ENCODE results near the gene ITFG2. TPM values are rescaled to one million over a fixed set of nuclear protein-coding genes. Genes with fewer than 3 reads are reported as not detected.

ITFG2 gene
- total and polyA plus RNA-seq, 9 of the 15 experiments (the other 6 are each of a cell fraction or from before 2014, with no cell fraction given), result 15.0 to 22.8 (median 19.4) TPM

- TF ChIP-seq ETV6 (IDR thresholded peaks at IDR 0.05; ENCODE audit: borderline replicate concordance in 1 of 2, low read depth in 2 of 2, low read length in 1 of 2) (0 out of 4 replicates have a peak, but pooled peaks of 1 of the 2 experiments have one; percentile 2), ETV6 (CRISPR knock-in tag; IDR thresholded peaks at IDR 0.05; ENCODE audit: borderline replicate concordance) (no peak), BHLHE40 (IDR thresholded peaks at IDR 0.05; ENCODE audit: low read length) (peak; percentile 99), FOSL1 (tag; conservative IDR thresholded peaks at IDR 0.05) (no peak; the same call in 1 of the 2 replicates), TEAD4 (IDR thresholded peaks at IDR 0.05; ENCODE audit: low read length) (no peak), TEAD4 (CRISPR knock-in tag; IDR thresholded peaks at IDR 0.05; ENCODE audit: borderline replicate concordance) (no peak), CEBPG (CRISPR knock-in tag; IDR thresholded peaks at IDR 0.05) (no peak), CEBPG (tag; conservative IDR thresholded peaks at IDR 0.05 in 1 of 2, IDR thresholded peaks at IDR 0.05 in 1 of 2) (peak; percentile 39 to 65; a peak in 3 of 4 replicates), ZNF551 (CRISPR knock-in tag; IDR thresholded peaks at IDR 0.05) (no peak), FOXJ3 (CRISPR knock-in tag; IDR thresholded peaks at IDR 0.05) (no peak), MYC (IDR thresholded peaks at IDR 0.05; ENCODE audit: low read depth, low read length) (peak; percentile 99), MYC (CRISPR knock-in tag; IDR thresholded peaks at IDR 0.05; ENCODE audit: borderline replicate concordance, low read depth) (peak; percentile 93), MTF1 (CRISPR knock-in tag; IDR thresholded peaks at IDR 0.05; ENCODE audit: borderline replicate concordance) (no peak), ZNF592 (IDR thresholded peaks at IDR 0.05) (0 out of 2 replicates have a peak, but pooled peaks have one; percentile 3), JUND (IDR thresholded peaks at IDR 0.05; ENCODE audit: borderline replicate concordance, low read depth, low read length) (peak; percentile 64; the same call in 1 of the 2 replicates), JUND (tag; IDR thresholded peaks at IDR 0.05; ENCODE audit: borderline replicate concordance, low read depth, low read length) (peak; percentile 78; the same call in 2 of the 3 replicates), C11orf30 (IDR thresholded peaks at IDR 0.05; ENCODE audit: low read depth) (peak; percentile 87), TARDBP (IDR thresholded peaks at IDR 0.05) (peak; percentile 28; the same call in 1 of the 2 replicates), HDAC2 (IDR thresholded peaks at IDR 0.05) (peak; percentile 80; the same call in 1 of the 2 replicates), FOXP1 (CRISPR knock-in tag; IDR thresholded peaks at IDR 0.05) (peak; percentile 53; the same call in 1 of the 2 replicates)
- TF ChIP-seq, protein P1, sequence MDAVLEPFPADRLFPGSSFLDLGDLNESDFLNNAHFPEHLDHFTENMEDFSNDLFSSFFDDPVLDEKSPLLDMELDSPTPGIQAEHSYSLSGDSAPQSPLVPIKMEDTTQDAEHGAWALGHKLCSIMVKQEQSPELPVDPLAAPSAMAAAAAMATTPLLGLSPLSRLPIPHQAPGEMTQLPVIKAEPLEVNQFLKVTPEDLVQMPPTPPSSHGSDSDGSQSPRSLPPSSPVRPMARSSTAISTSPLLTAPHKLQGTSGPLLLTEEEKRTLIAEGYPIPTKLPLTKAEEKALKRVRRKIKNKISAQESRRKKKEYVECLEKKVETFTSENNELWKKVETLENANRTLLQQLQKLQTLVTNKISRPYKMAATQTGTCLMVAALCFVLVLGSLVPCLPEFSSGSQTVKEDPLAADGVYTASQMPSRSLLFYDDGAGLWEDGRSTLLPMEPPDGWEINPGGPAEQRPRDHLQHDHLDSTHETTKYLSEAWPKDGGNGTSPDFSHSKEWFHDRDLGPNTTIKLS (IDR thresholded peaks at IDR 0.05; ENCODE audit: borderline replicate concordance, low read depth), result peak; percentile 98
- TF ChIP-seq, protein P2, sequence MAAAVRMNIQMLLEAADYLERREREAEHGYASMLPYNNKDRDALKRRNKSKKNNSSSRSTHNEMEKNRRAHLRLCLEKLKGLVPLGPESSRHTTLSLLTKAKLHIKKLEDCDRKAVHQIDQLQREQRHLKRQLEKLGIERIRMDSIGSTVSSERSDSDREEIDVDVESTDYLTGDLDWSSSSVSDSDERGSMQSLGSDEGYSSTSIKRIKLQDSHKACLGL (CRISPR knock-in tag; IDR thresholded peaks at IDR 0.05; ENCODE audit: borderline replicate concordance, poor library complexity, severe bottlenecking), result peak; percentile 20
Measured at GRCh38 chr12:2812290-2813213, at the start of gene ITFG2 (continued).

Data from K562 (cell line).